Sigmoid colon (tissue), 7 donors: ENCODE results near the gene FSHB. TPM values are rescaled to one million over a fixed set of nuclear protein-coding genes. Genes with fewer than 3 reads are reported as not detected.
"Not testable (repeated sequence)": the region's sequence is repeated elsewhere in the genome, so short reads cannot be mapped to it uniquely, and the experiment has no call there.

ENCODE experiments used
- DNase-seq: peaks from one replicate; pipeline ENCODE4 v3.0.0-alpha.2; 2019
- H3K27ac ChIP-seq, 4 donors: fragments of 200-600 bp; sonication (generic); one replicate each; pipeline ENCODE4 v1.5.1; 2016 to 2019; ENCODE audit warnings: mild to moderate bottlenecking in 1 of 4
- H3K27me3 ChIP-seq, 3 donors: fragments of 200-600 bp; sonication (generic); one replicate each; pipeline ENCODE4 v1.5.1; 2019; ENCODE audit warnings: mild to moderate bottlenecking in 1 of 3
- H3K36me3 ChIP-seq, 4 donors: fragments of 200-600 bp; sonication (generic); one replicate each; pipeline ENCODE4 v1.5.1; 2016 to 2019
- H3K4me1 ChIP-seq, 4 donors: fragments of 200-600 bp; sonication (generic); one replicate each; pipeline ENCODE4 v1.5.1; 2017 to 2019
- H3K4me3 ChIP-seq, 4 donors: fragments of 200-600 bp; sonication (generic); one replicate each; pipeline ENCODE4 v1.5.1; 2017 to 2019; ENCODE audit warnings: mild to moderate bottlenecking in 2 of 4, moderate library complexity in 1 of 4
- H3K9me3 ChIP-seq, 4 donors: fragments of 200-600 bp in 3 of 4; sonication (generic) in 3 of 4; one replicate each; pipeline versions ENCODE4 v1.5.1 to v1.6.1; 2013 to 2019
- CTCF ChIP-seq, 4 experiments: fragments of 450-650 bp in 3 of 4; fragments of 200-600 bp in 1 of 4; IDR thresholded peaks; one replicate each; pipeline ENCODE4 v1.5.1; 2016 to 2019; ENCODE audit warnings: antibody characterized with exemption in 4 of 4, mild to moderate bottlenecking in 3 of 4, moderate library complexity in 2 of 4
- EP300 ChIP-seq, 4 donors: sonication (generic); formaldehyde crosslinking; IDR thresholded peaks; one replicate each; pipeline ENCODE4 v1.6.1; 2017; ENCODE audit warnings: antibody characterized with exemption in 4 of 4
- POLR2A ChIP-seq, 2 donors: fragments of 450-650 bp; IDR thresholded peaks; one replicate each; pipeline ENCODE4 v1.6.1; 2016; ENCODE audit warnings: antibody characterized with exemption in 2 of 2, mild to moderate bottlenecking in 2 of 2, moderate library complexity in 2 of 2
- POLR2AphosphoS5 ChIP-seq, 4 donors: sonication (generic); formaldehyde crosslinking; IDR thresholded peaks; one replicate each; pipeline ENCODE4 v1.6.1; 2017; ENCODE audit warnings: antibody characterized with exemption in 4 of 4
- WGBS, 2 donors: extraction: QIAGEN DNeasy Blood & Tissue Kit; methylation state at CpG; one replicate each; pipeline ENCODE4 v1.1.7; 2013; 5-methylcytosine and 5-hydroxymethylcytosine counted together
- intact Hi-C: fragments of 100-400 bp; cut with DNase I; formaldehyde crosslinking; loops from one replicate; pipeline ENCODE4 v1.15.1; 2023
- polyA plus RNA-seq, 3 donors: library from polyadenylated mRNA; stranded (reverse); fragments of 200-250 nt; gene quantifications; one replicate each; pipeline ENCODE4 v1.2.3, GENCODE V29; 2013
- total RNA-seq, 4 donors: library from RNA; depleted of rRNA; stranded (reverse); fragments of >200 nt; gene quantifications; one replicate each; pipeline ENCODE4 v1.1.0, GENCODE V29; 2016
- donor health status: healthy with polysubstance abuse.
- donor health status: Bipolar disorder and iron deficiency.
- donor health status: healthy.

The FSHB gene
- total and polyA plus RNA-seq, 7 donors, result not detected

GRCh38 chr11:30260813-30261212 lies 30.0 kb downstream of the FSHB start:
- no peak for TF ChIP-seq EP300 (IDR thresholded peaks at IDR 0.05)
- TF ChIP-seq POLR2AphosphoS5 (IDR thresholded peaks at IDR 0.05), result no peak
- TF ChIP-seq POLR2A (IDR thresholded peaks at IDR 0.05), result no peak
- TF ChIP-seq CTCF (IDR thresholded peaks at IDR 0.05), result no peak
- DNase-seq, result no peak
- Histone ChIP-seq H3K4me3 (no peak overlapping the region), H3K9me3 (no peaks in the 10 kb centered on the region), H3K4me1 (no peaks in the 10 kb centered on the region), H3K27ac (no peak overlapping the region), H3K27me3 (no peaks in the 10 kb centered on the region), H3K36me3 (no peaks in the 10 kb centered on the region)
- intact Hi-C loops, result no loop called here
- 86 to 87% methylated on average over 1 of the region's 1 CpG for WGBS, 2 donors

- no peaks in the 10 kb centered on the region for H3K4me1 ChIP-seq
- H3K4me3 ChIP-seq, result no peak overlapping the region
- H3K27ac ChIP-seq, result no peak overlapping the region
- TF ChIP-seq EP300 (IDR thresholded peaks at IDR 0.05) (no peak), POLR2AphosphoS5 (IDR thresholded peaks at IDR 0.05) (no peak), POLR2A (IDR thresholded peaks at IDR 0.05) (no peak), CTCF (IDR thresholded peaks at IDR 0.05) (no peak)
- no peaks in the 10 kb centered on the region for H3K27me3 ChIP-seq
- intact Hi-C loops, result no loop called here
- H3K9me3 ChIP-seq, result no peaks in the 10 kb centered on the region
- DNase-seq, result no peak
- H3K36me3 ChIP-seq, result no peaks in the 10 kb centered on the region
- 63 to 66% methylated on average over 1 of the region's 1 CpG for WGBS, 2 donors
Measured at GRCh38 chr11:30261821-30262220, 31.0 kb downstream of the FSHB start.

GRCh38 chr11:30268638-30269037 lies 37.8 kb downstream of the FSHB start:
- H3K4me3 ChIP-seq, H3K27ac ChIP-seq, DNase-seq, H3K4me1 ChIP-seq, H3K27me3 ChIP-seq, H3K36me3 ChIP-seq, intact Hi-C loops, H3K9me3 ChIP-seq: not testable (repeated sequence)
- WGBS, 2 donors, result 89 to 91% methylated on average over 9 of the region's 9 CpGs

- Histone ChIP-seq H3K9me3 (no peaks in the 10 kb centered on the region), H3K4me1 (no peaks in the 10 kb centered on the region), H3K27me3 (no peaks in the 10 kb centered on the region), H3K36me3 (no peaks in the 10 kb centered on the region), H3K4me3 (no peak overlapping the region), H3K27ac (no peak overlapping the region)
- no peak for TF ChIP-seq CTCF (IDR thresholded peaks at IDR 0.05)
- intact Hi-C loops, result no loop called here
- DNase-seq, result no peak
Measured at GRCh38 chr11:30270671-30271070, 39.9 kb downstream of the FSHB start.

GRCh38 chr11:30277176-30277575 lies 46.4 kb downstream of the FSHB start:
- no peaks in the 10 kb centered on the region for H3K9me3 ChIP-seq
- H3K27ac ChIP-seq, result no peak overlapping the region
- no peak for DNase-seq
- H3K4me3 ChIP-seq, result no peak overlapping the region
- H3K4me1 ChIP-seq, result no peaks in the 10 kb centered on the region
- intact Hi-C loops, result no loop called here
- no peaks in the 10 kb centered on the region for H3K36me3 ChIP-seq
- no peak for TF ChIP-seq EP300 (IDR thresholded peaks at IDR 0.05)
- TF ChIP-seq POLR2A (IDR thresholded peaks at IDR 0.05), result no peak
- TF ChIP-seq CTCF (IDR thresholded peaks at IDR 0.05), result no peak
- H3K27me3 ChIP-seq, result no peaks in the 10 kb centered on the region
